ENCODE results near the gene ROBO1.
"Not testable (repeated sequence)": the region's sequence is repeated elsewhere in the genome, so short reads cannot be mapped to it uniquely, and the experiment has no call there.

ROBO1 gene

GRCh38 chr3:78687520-78687919 is 1080.3 kb downstream of the ROBO1 start:
- H3K27ac ChIP-seq (ENCODE audit: low read depth in 2 of 2, low read length in 2 of 2): no peak overlapping the region
- H3K4me1 ChIP-seq (ENCODE audit: control insufficient read depth in 2 of 2, insufficient read depth in 2 of 2, low read length in 2 of 2): no peaks in the 10 kb centered on the region
- H3K9ac ChIP-seq (ENCODE audit: low read depth in 1 of 2, low read length in 2 of 2): no peak overlapping the region
- H3K9me3 ChIP-seq (ENCODE audit: control insufficient read depth in 2 of 2, low read length in 2 of 2): no peaks in the 10 kb centered on the region
- H3K27me3 ChIP-seq (ENCODE audit: control insufficient read depth in 2 of 2, insufficient read depth in 2 of 2, low read length in 2 of 2): no peaks in the 10 kb centered on the region
- H3K36me3 ChIP-seq (ENCODE audit: control insufficient read depth in 2 of 2, insufficient read depth in 2 of 2, low read length in 2 of 2): no peaks in the 10 kb centered on the region
- H3K4me3 ChIP-seq (ENCODE audit: low read length in 2 of 2): no peak overlapping the region

DNA sequence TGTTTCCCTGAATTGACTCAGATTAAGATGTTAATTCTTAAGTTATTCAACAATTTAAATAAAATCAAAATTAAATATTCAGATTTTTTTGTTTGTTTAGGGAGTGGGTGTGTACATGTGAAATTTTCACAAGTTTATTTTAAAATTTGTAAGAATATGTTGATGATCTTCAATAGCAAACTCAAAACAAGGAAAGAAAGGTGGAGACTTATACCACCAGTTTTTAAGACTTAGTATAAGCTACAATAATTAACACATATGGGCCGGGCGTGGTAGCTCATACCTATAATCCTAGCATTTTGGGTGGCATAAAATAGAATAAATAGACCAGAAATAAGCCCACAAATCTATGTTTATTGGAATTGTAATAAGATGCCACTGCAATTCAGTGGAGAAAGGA is 1084.5 kb downstream of the ROBO1 start:
- Histone ChIP-seq H3K36me3 (ENCODE audit: control insufficient read depth in 2 of 2, insufficient read depth in 2 of 2, low read length in 2 of 2) (no peaks in the 10 kb centered on the region), H3K4me1 (ENCODE audit: control insufficient read depth in 2 of 2, insufficient read depth in 2 of 2, low read length in 2 of 2) (no peaks in the 10 kb centered on the region), H3K9ac (ENCODE audit: low read depth in 1 of 2, low read length in 2 of 2) (no peak overlapping the region), H3K9me3 (ENCODE audit: control insufficient read depth in 2 of 2, low read length in 2 of 2) (no peaks in the 10 kb centered on the region), H3K27ac (ENCODE audit: low read depth in 2 of 2, low read length in 2 of 2) (no peak overlapping the region), H3K27me3 (ENCODE audit: control insufficient read depth in 2 of 2, insufficient read depth in 2 of 2, low read length in 2 of 2) (no peaks in the 10 kb centered on the region), H3K4me3 (ENCODE audit: low read length in 2 of 2) (no peak overlapping the region)

- H3K36me3 ChIP-seq (ENCODE audit: control insufficient read depth in 2 of 2, insufficient read depth in 2 of 2, low read length in 2 of 2); H3K9me3 ChIP-seq (ENCODE audit: control insufficient read depth in 2 of 2, low read length in 2 of 2); H3K9ac ChIP-seq (ENCODE audit: low read depth in 1 of 2, low read length in 2 of 2); H3K27ac ChIP-seq (ENCODE audit: low read depth in 2 of 2, low read length in 2 of 2); H3K27me3 ChIP-seq (ENCODE audit: control insufficient read depth in 2 of 2, insufficient read depth in 2 of 2, low read length in 2 of 2); H3K4me1 ChIP-seq (ENCODE audit: control insufficient read depth in 2 of 2, insufficient read depth in 2 of 2, low read length in 2 of 2); H3K4me3 ChIP-seq (ENCODE audit: low read length in 2 of 2): not testable (repeated sequence)
These were observed 1092.5 kb downstream of the ROBO1 start for GRCh38 chr3:78675119-78675805.

DNA sequence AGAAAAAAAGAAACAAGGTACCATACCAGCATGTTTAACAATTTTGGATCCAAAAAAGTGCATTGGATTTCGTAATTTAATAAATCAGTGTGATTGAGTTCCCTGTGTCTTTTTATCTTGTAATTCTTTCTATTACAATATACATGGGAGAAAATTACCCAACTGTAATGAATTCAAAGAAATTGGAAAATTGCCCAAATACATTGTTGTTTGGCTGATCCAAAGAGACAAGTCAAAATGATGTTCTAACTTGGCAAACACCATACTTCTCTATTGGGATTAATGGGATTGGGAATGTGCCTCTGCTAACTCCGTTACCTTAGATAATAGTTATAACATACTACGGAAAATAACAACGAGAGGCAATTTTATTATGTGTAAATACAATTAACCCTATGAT is 1097.1 kb downstream of the ROBO1 start:
- Histone ChIP-seq H3K9ac (ENCODE audit: low read depth in 1 of 2, low read length in 2 of 2) (no peak overlapping the region), H3K9me3 (ENCODE audit: control insufficient read depth in 2 of 2, low read length in 2 of 2) (no peaks in the 10 kb centered on the region), H3K4me1 (ENCODE audit: control insufficient read depth in 2 of 2, insufficient read depth in 2 of 2, low read length in 2 of 2) (no peaks in the 10 kb centered on the region), H3K36me3 (ENCODE audit: control insufficient read depth in 2 of 2, insufficient read depth in 2 of 2, low read length in 2 of 2) (no peaks in the 10 kb centered on the region), H3K4me3 (ENCODE audit: low read length in 2 of 2) (no peak overlapping the region), H3K27me3 (ENCODE audit: control insufficient read depth in 2 of 2, insufficient read depth in 2 of 2, low read length in 2 of 2) (no peaks in the 10 kb centered on the region), H3K27ac (ENCODE audit: low read depth in 2 of 2, low read length in 2 of 2) (no peak overlapping the region)

DNA sequence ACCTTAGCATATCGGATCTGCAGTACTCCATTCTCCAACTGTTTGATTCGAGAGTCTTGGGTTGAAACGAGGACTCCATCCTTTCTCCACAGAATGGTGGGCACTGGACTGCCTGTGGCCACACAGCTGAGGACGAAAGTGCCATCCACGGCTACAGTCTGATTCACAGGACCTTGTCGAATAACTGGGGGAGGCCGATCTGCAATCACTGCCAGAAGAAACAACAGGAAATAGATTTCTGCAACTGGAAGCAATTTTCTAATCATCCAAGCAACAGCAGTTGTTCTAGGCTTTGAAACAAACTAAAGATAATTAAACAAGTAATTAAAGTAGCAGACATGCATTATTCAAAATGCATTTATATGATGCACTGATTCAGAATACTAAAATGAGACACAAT is 1097.7 kb downstream of the ROBO1 start:
- Histone ChIP-seq H3K27ac (ENCODE audit: low read depth in 2 of 2, low read length in 2 of 2) (no peak overlapping the region), H3K4me1 (ENCODE audit: control insufficient read depth in 2 of 2, insufficient read depth in 2 of 2, low read length in 2 of 2) (no peaks in the 10 kb centered on the region), H3K4me3 (ENCODE audit: low read length in 2 of 2) (no peak overlapping the region), H3K9me3 (ENCODE audit: control insufficient read depth in 2 of 2, low read length in 2 of 2) (no peaks in the 10 kb centered on the region), H3K27me3 (ENCODE audit: control insufficient read depth in 2 of 2, insufficient read depth in 2 of 2, low read length in 2 of 2) (no peaks in the 10 kb centered on the region), H3K36me3 (ENCODE audit: control insufficient read depth in 2 of 2, insufficient read depth in 2 of 2, low read length in 2 of 2) (no peaks in the 10 kb centered on the region), H3K9ac (ENCODE audit: low read depth in 1 of 2, low read length in 2 of 2) (no peak overlapping the region)

DNA sequence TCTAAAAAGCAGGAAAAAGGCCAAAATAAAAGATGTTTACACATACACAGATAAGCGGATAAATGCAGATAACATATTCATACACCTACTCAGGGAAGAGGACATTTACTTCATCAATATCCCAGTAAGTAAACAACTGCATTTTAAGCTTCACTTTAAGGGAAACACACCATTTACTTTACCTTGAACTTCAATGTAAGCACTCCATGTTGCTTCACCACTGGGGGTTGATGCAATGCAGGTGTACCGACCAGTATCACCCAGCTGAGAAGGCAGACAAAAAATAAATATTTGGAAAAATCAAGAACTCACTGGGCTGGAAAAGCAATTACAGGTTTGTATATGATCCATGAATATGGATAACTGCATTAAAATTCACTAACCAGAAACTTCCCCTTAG is 1099.5 kb downstream of the ROBO1 start:
- no peak overlapping the region for H3K9ac ChIP-seq (ENCODE audit: low read depth in 1 of 2, low read length in 2 of 2)
- H3K27me3 ChIP-seq (ENCODE audit: control insufficient read depth in 2 of 2, insufficient read depth in 2 of 2, low read length in 2 of 2): no peaks in the 10 kb centered on the region
- no peaks in the 10 kb centered on the region for H3K36me3 ChIP-seq (ENCODE audit: control insufficient read depth in 2 of 2, insufficient read depth in 2 of 2, low read length in 2 of 2)
- no peak overlapping the region for H3K27ac ChIP-seq (ENCODE audit: low read depth in 2 of 2, low read length in 2 of 2)
- H3K4me3 ChIP-seq (ENCODE audit: low read length in 2 of 2): no peak overlapping the region
- no peaks in the 10 kb centered on the region for H3K4me1 ChIP-seq (ENCODE audit: control insufficient read depth in 2 of 2, insufficient read depth in 2 of 2, low read length in 2 of 2)
- H3K9me3 ChIP-seq (ENCODE audit: control insufficient read depth in 2 of 2, low read length in 2 of 2): no peaks in the 10 kb centered on the region

DNA sequence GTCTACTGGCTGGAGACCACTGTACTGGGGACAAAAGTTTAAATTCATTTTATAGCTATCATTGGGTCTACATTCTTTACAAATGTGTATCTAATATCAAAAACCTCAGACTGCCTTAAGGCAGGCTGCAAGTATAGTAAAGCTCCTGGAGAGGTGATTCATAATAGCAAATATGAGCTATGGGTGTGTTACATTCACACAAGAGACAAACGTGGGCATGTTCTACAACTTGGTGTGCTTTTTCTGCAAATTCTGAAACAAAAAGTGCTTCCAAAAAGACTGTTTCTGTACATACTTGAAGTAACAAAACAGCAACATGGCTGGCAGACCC is 1101.4 kb downstream of the ROBO1 start:
- Histone ChIP-seq H3K27me3 (ENCODE audit: control insufficient read depth in 2 of 2, insufficient read depth in 2 of 2, low read length in 2 of 2) (no peaks in the 10 kb centered on the region), H3K9ac (ENCODE audit: low read depth in 1 of 2, low read length in 2 of 2) (no peak overlapping the region), H3K4me1 (ENCODE audit: control insufficient read depth in 2 of 2, insufficient read depth in 2 of 2, low read length in 2 of 2) (no peaks in the 10 kb centered on the region), H3K36me3 (ENCODE audit: control insufficient read depth in 2 of 2, insufficient read depth in 2 of 2, low read length in 2 of 2) (no peaks in the 10 kb centered on the region), H3K9me3 (ENCODE audit: control insufficient read depth in 2 of 2, low read length in 2 of 2) (no peaks in the 10 kb centered on the region), H3K27ac (ENCODE audit: low read depth in 2 of 2, low read length in 2 of 2) (no peak overlapping the region), H3K4me3 (ENCODE audit: low read length in 2 of 2) (no peak overlapping the region)

DNA sequence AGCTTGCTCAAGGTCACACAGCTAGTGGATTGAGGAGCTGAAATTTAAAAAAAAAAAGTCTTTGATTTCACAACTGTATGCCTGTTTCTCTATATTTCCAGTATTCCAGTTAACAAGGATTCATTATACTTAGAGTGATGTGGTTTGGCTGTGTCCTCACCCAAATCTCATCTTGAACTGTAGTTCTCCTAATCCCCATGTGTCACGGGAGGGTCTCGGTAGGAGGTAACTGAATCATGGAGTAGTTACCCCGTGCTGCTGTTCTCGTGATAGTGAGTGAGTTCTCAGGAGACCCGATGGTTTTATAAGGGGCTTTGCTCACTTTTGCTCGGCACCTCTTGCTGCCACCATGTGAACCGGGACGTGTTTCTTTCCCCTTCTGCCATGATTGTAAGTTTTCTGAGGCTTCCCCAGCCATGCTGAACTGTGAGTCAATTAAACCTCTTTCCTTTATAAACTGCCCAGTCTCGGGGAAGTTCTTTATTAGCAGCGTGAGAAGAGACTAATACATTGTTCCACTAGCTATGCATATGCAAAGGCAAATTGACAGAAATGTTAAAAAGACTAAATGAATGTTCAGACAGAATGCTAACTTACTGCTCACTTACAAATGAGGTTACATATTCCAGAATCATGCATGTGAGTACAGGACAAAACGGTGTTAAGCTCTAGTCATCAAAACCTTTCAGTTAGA is 1101.9 kb downstream of the ROBO1 start:
- Histone ChIP-seq H3K9ac (ENCODE audit: low read depth in 1 of 2, low read length in 2 of 2) (no peak overlapping the region), H3K36me3 (ENCODE audit: control insufficient read depth in 2 of 2, insufficient read depth in 2 of 2, low read length in 2 of 2) (no peaks in the 10 kb centered on the region), H3K9me3 (ENCODE audit: control insufficient read depth in 2 of 2, low read length in 2 of 2) (no peaks in the 10 kb centered on the region), H3K4me1 (ENCODE audit: control insufficient read depth in 2 of 2, insufficient read depth in 2 of 2, low read length in 2 of 2) (no peaks in the 10 kb centered on the region), H3K27me3 (ENCODE audit: control insufficient read depth in 2 of 2, insufficient read depth in 2 of 2, low read length in 2 of 2) (no peaks in the 10 kb centered on the region), H3K4me3 (ENCODE audit: low read length in 2 of 2) (no peak overlapping the region), H3K27ac (ENCODE audit: low read depth in 2 of 2, low read length in 2 of 2) (no peak overlapping the region)

DNA sequence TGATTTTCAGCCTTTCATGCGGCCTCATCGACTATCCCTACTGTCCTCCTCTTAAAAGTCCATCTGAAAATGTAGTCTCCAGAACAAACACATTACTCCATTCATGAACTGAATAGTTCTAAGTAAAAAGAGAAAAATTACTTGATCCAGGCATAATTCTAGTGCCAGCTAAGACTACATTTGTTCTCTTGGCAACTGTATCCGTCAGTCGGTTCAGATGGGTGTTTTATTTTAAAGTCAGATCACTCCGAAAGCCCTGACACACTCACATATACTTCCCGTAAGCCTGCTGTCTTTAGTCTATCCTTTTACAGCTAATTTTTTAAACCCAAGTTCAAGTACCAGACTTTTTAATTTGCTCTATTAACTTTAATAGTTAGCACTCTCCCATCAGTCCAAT is 1102.7 kb downstream of the ROBO1 start:
- Histone ChIP-seq H3K36me3 (ENCODE audit: control insufficient read depth in 2 of 2, insufficient read depth in 2 of 2, low read length in 2 of 2) (no peaks in the 10 kb centered on the region), H3K27me3 (ENCODE audit: control insufficient read depth in 2 of 2, insufficient read depth in 2 of 2, low read length in 2 of 2) (no peaks in the 10 kb centered on the region), H3K4me3 (ENCODE audit: low read length in 2 of 2) (no peak overlapping the region), H3K27ac (ENCODE audit: low read depth in 2 of 2, low read length in 2 of 2) (no peak overlapping the region), H3K9ac (ENCODE audit: low read depth in 1 of 2, low read length in 2 of 2) (no peak overlapping the region), H3K9me3 (ENCODE audit: control insufficient read depth in 2 of 2, low read length in 2 of 2) (no peaks in the 10 kb centered on the region), H3K4me1 (ENCODE audit: control insufficient read depth in 2 of 2, insufficient read depth in 2 of 2, low read length in 2 of 2) (no peaks in the 10 kb centered on the region)

DNA sequence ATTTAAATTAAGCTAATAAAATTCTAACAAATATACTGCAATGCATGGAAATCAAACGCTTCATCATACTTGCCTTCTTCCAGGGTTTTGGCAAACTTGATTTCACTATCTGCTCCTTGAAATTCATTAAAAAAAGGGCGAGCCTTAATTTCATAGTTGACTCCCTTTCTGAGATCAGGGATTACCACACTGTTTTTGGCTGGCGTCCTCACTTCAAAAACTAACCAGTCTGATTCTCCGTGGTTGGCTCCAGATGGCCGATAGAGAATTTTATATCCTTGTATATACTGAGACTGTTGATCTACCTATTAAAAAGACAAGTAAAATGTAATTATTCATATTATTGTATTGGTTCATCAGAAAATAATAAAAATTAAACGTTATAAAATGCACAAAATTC is 1106.8 kb downstream of the ROBO1 start:
- Histone ChIP-seq H3K36me3 (ENCODE audit: control insufficient read depth in 2 of 2, insufficient read depth in 2 of 2, low read length in 2 of 2) (no peaks in the 10 kb centered on the region), H3K27ac (ENCODE audit: low read depth in 2 of 2, low read length in 2 of 2) (no peak overlapping the region), H3K4me1 (ENCODE audit: control insufficient read depth in 2 of 2, insufficient read depth in 2 of 2, low read length in 2 of 2) (no peaks in the 10 kb centered on the region), H3K9ac (ENCODE audit: low read depth in 1 of 2, low read length in 2 of 2) (no peak overlapping the region), H3K9me3 (ENCODE audit: control insufficient read depth in 2 of 2, low read length in 2 of 2) (no peaks in the 10 kb centered on the region), H3K27me3 (ENCODE audit: control insufficient read depth in 2 of 2, insufficient read depth in 2 of 2, low read length in 2 of 2) (no peaks in the 10 kb centered on the region), H3K4me3 (ENCODE audit: low read length in 2 of 2) (no peak overlapping the region)

All from mucosa of rectum (tissue), 2 donors.